GM23248 (cell line): ENCODE results near the gene CETP. TPM values are rescaled to one million over a fixed set of nuclear protein-coding genes. Genes with fewer than 3 reads are reported as not detected.

ENCODE experiments used
- DNase-seq: peaks from one replicate; pipeline ENCODE4 v3.0.0-alpha.2; 2015
- H2AFZ ChIP-seq: fragments of 200-600 bp; sonication (generic); 2 replicates; pipeline ENCODE4 v1.6.1; 2016; ENCODE audit warnings: antibody characterized with exemption
- H3F3A ChIP-seq: fragments of 200-600 bp; sonication (generic); 2 replicates; pipeline ENCODE4 v1.6.1; 2016; ENCODE audit warnings: mild to moderate bottlenecking, antibody characterized with exemption, mixed run types; ENCODE audit not compliant: insufficient read depth
- H3K27ac ChIP-seq: fragments of 200-600 bp; sonication (generic); 2 replicates; pipeline ENCODE4 v1.5.1; 2016; ENCODE audit warnings: mild to moderate bottlenecking
- H3K27me3 ChIP-seq: fragments of 200-600 bp; sonication (generic); replicated peaks from 2 replicates; pipeline ENCODE4 v1.6.1; 2016; ENCODE audit warnings: mild to moderate bottlenecking; ENCODE audit not compliant: insufficient read depth
- H3K36me3 ChIP-seq: fragments of 200-600 bp; sonication (generic); 2 replicates; pipeline ENCODE4 v1.6.1; 2016; ENCODE audit warnings: low read depth, mild to moderate bottlenecking
- H3K4me1 ChIP-seq: fragments of 200-600 bp; sonication (generic); 2 replicates; pipeline ENCODE4 v1.6.1; 2016; ENCODE audit warnings: mild to moderate bottlenecking; ENCODE audit not compliant: insufficient read depth
- H3K4me2 ChIP-seq: fragments of 200-600 bp; sonication (generic); one replicate; pipeline ENCODE4 v1.6.1; 2016; ENCODE audit warnings: mild to moderate bottlenecking; ENCODE audit not compliant: unreplicated experiment
- H3K4me3 ChIP-seq: fragments of 200-600 bp; sonication (generic); 2 replicates; pipeline ENCODE4 v1.5.1; 2016; ENCODE audit warnings: mild to moderate bottlenecking
- H3K79me2 ChIP-seq: fragments of 200-600 bp; sonication (generic); 2 replicates; pipeline ENCODE4 v1.6.1; 2016; ENCODE audit warnings: mild to moderate bottlenecking; ENCODE audit not compliant: insufficient read depth
- H3K9ac ChIP-seq: fragments of 200-600 bp; sonication (generic); 2 replicates; pipeline ENCODE4 v1.6.1; 2016; ENCODE audit warnings: mild to moderate bottlenecking
- H3K9me2 ChIP-seq: fragments of 200-600 bp; sonication (generic); 2 replicates; pipeline ENCODE4 v1.6.1; 2016; ENCODE audit warnings: mixed run types, mild to moderate bottlenecking, moderate library complexity; ENCODE audit not compliant: insufficient read depth
- H3K9me3 ChIP-seq: fragments of 200-600 bp; sonication (generic); one replicate; pipeline ENCODE4 v1.6.1; 2017; ENCODE audit warnings: low read depth
- H4K20me1 ChIP-seq: fragments of 200-600 bp; sonication (generic); 2 replicates; pipeline ENCODE4 v1.6.0; 2016; ENCODE audit not compliant: insufficient read depth
- EZH2 ChIP-seq: fragments of 200-600 bp; sonication (generic); IDR thresholded peaks from 2 replicates; pipeline ENCODE4 v1.6.1; 2018; ENCODE audit warnings: antibody characterized with exemption, mild to moderate bottlenecking; ENCODE audit not compliant: insufficient read depth, poor library complexity, severe bottlenecking
- EZH2phosphoT487 ChIP-seq: fragments of 200-600 bp; sonication (generic); IDR thresholded peaks from 2 replicates; pipeline ENCODE4 v1.6.1; 2018; ENCODE audit warnings: antibody characterized with exemption, moderate library complexity, mild to moderate bottlenecking, low read depth; ENCODE audit not compliant: insufficient read depth
- WGBS, 2 experiments: methylation state at CpG; one replicate each; pipeline ENCODE4 v1.1.6; 2015 to 2017; ENCODE audit warnings: low lambda C conversion rate in 2 of 2, low coverage in 1 of 2; ENCODE audit errors: missing lambda C conversion rate in 2 of 2; 5-methylcytosine and 5-hydroxymethylcytosine counted together
- in situ Hi-C: fragments of 300-500 bp; cut with MboI; formaldehyde crosslinking; loops from 2 replicates; pipeline ENCODE4 v1.15.0; 2020
- polyA plus RNA-seq: library from polyadenylated mRNA; unstranded; fragments of >200 nt; fragmentation: Nextera tagmentation; extraction: Ambion mirVana; gene quantifications from 2 replicates; pipeline ENCODE4 v1.2.1, GENCODE V29; 2016
- total RNA-seq: library from RNA; depleted of rRNA; stranded (reverse); fragments of >200 nt; shearing (Covaris generic); gene quantifications from 2 replicates; pipeline ENCODE4 v1.2.3, GENCODE V29; 2014

The CETP gene
- total and polyA plus RNA-seq, 2 experiments from 2014 or later = not detected

GRCh38 chr16:57028086-57028485, 66.3 kb downstream of the CETP start:
- H3F3A ChIP-seq = no peaks in the 10 kb centered on the region
- H3K79me2 ChIP-seq = no peaks in the 10 kb centered on the region
- H3K9me2 ChIP-seq = no peaks in the 10 kb centered on the region
- H3K36me3 ChIP-seq = no peaks in the 10 kb centered on the region
- no peaks in the 10 kb centered on the region for H4K20me1 ChIP-seq
- no peak for TF ChIP-seq EZH2
- TF ChIP-seq EZH2phosphoT487 = no peak
- H3K9me3 ChIP-seq = no peaks in the 10 kb centered on the region
- no peaks in the 10 kb centered on the region for H3K27me3 ChIP-seq
- no peak overlapping the region for H3K9ac ChIP-seq
- 73 to 76% methylated on average over 4 of the region's 4 CpGs for WGBS, 2 experiments
- H3K4me2 ChIP-seq = no peak overlapping the region
- no peak overlapping the region for H3K27ac ChIP-seq
- in situ Hi-C loops = no loop called here
- DNase-seq = no peak
- peaks cover 6% of the 10 kb centered on the region; the same call in 1 of the 2 replicates for H3K4me1 ChIP-seq
- no peak overlapping the region for H2AFZ ChIP-seq
- H3K4me3 ChIP-seq = no peak overlapping the region

GRCh38 chr16:57029161-57030160, 67.7 kb downstream of the CETP start:
- Histone ChIP-seq H3K9me2 (no peaks in the 10 kb centered on the region), H3K4me2 (no peak overlapping the region), H3K4me1 (peaks cover 6% of the 10 kb centered on the region; the same call in 1 of the 2 replicates), H3K9me3 (no peaks in the 10 kb centered on the region), H3K79me2 (no peaks in the 10 kb centered on the region), H3K27ac (no peak overlapping the region), H3K4me3 (no peak overlapping the region), H3K27me3 (no peaks in the 10 kb centered on the region), H2AFZ (no peak overlapping the region), H3F3A (no peaks in the 10 kb centered on the region), H4K20me1 (no peaks in the 10 kb centered on the region), H3K9ac (no peak overlapping the region), H3K36me3 (no peaks in the 10 kb centered on the region)
- in situ Hi-C loops = loop anchor here (10.0 kb wide), 1 partner anchor 165 kb away; the partner anchor contains the start of gene SLC12A3
- WGBS, 2 experiments = 82 to 87% methylated on average over 16 of the region's 16 CpGs
- TF ChIP-seq EZH2phosphoT487 (no peak), EZH2 (no peak)
- DNase-seq = peak; percentile 61

- H3F3A ChIP-seq = no peaks in the 10 kb centered on the region
- no peak overlapping the region for H3K4me3 ChIP-seq
- in situ Hi-C loops = loop anchor here (10.0 kb wide), 1 partner anchor 166 kb away; the partner anchor contains the start of gene SLC12A3
- H4K20me1 ChIP-seq = no peaks in the 10 kb centered on the region
- WGBS, 2 experiments = 73 to 88% methylated on average over 2 of the region's 2 CpGs
- H3K27ac ChIP-seq = no peak overlapping the region
- no peak overlapping the region for H3K4me2 ChIP-seq
- no peaks in the 10 kb centered on the region for H3K27me3 ChIP-seq
- H3K9ac ChIP-seq = no peak overlapping the region
- H3K4me1 ChIP-seq = peaks cover 6% of the 10 kb centered on the region; the same call in 1 of the 2 replicates
- no peaks in the 10 kb centered on the region for H3K9me2 ChIP-seq
- DNase-seq = no peak
- no peaks in the 10 kb centered on the region for H3K79me2 ChIP-seq
- H3K36me3 ChIP-seq = peaks cover 4% of the 10 kb centered on the region; the same call in 1 of the 2 replicates
- H3K9me3 ChIP-seq = no peaks in the 10 kb centered on the region
- H2AFZ ChIP-seq = no peak overlapping the region
- TF ChIP-seq EZH2 (no peak), EZH2phosphoT487 (no peak)
Observed at GRCh38 chr16:57030346-57030902, 68.7 kb downstream of the CETP start.

- Histone ChIP-seq H3K9me3 (no peaks in the 10 kb centered on the region), H3K9ac (no peak overlapping the region), H4K20me1 (no peaks in the 10 kb centered on the region), H3K4me2 (no peak overlapping the region), H3F3A (no peaks in the 10 kb centered on the region), H3K27me3 (no peaks in the 10 kb centered on the region), H3K79me2 (no peaks in the 10 kb centered on the region), H3K9me2 (no peaks in the 10 kb centered on the region), H3K4me1 (peaks cover 6% of the 10 kb centered on the region; the same call in 1 of the 2 replicates), H3K4me3 (no peak overlapping the region), H3K36me3 (peaks cover 4% of the 10 kb centered on the region; the same call in 1 of the 2 replicates), H2AFZ (no peak overlapping the region), H3K27ac (no peak overlapping the region)
- WGBS, 2 experiments = 89 to 92% methylated on average over 4 of the region's 4 CpGs
- in situ Hi-C loops = loop anchor here (10.0 kb wide), 1 partner anchor 166 kb away; the partner anchor contains the start of gene SLC12A3
- DNase-seq = no peak
- TF ChIP-seq EZH2phosphoT487 (no peak), EZH2 (no peak)
Observed at GRCh38 chr16:57031156-57031555, 69.4 kb downstream of the CETP start.
